CD4-positive, CD25-positive, alpha-beta regulatory T cell (primary cell): ENCODE data around the gene CNNM4. TPM values are rescaled to one million over a fixed set of nuclear protein-coding genes. Genes with fewer than 3 reads are reported as not detected.

Source experiments
- ATAC-seq, 2 donors: fragments of 150-1000 bp; cut with Tn5 transposase; one replicate each; pipeline ENCODE4 v1.10.0; 2021; ENCODE audit warnings: low read depth in 2 of 2, moderate number of reproducible peaks in 2 of 2, moderate library complexity in 1 of 2
- DNase-seq, 3 donors: peaks; one replicate each; pipeline versions ENCODE4 v3.0.0 to v3.0.0-alpha.2; 2012 to 2022; ENCODE audit warnings: mixed read lengths in 1 of 3
- H3K27ac ChIP-seq: one replicate; pipeline ENCODE4 v1.7.0; 2013; ENCODE audit warnings: mild to moderate bottlenecking, low read length; ENCODE audit not compliant: insufficient read depth, poor library complexity, severe bottlenecking
- H3K27me3 ChIP-seq: one replicate; pipeline ENCODE4 v1.7.0; 2013; ENCODE audit warnings: low read length; ENCODE audit not compliant: control insufficient read depth, insufficient read depth
- H3K36me3 ChIP-seq: one replicate; pipeline ENCODE4 v1.7.0; 2013; ENCODE audit warnings: mild to moderate bottlenecking, low read length, moderate library complexity; ENCODE audit not compliant: control insufficient read depth, insufficient read depth
- H3K4me1 ChIP-seq: 2 replicates; pipeline ENCODE4 v1.7.0; 2013; ENCODE audit warnings: mild to moderate bottlenecking, low read length; ENCODE audit not compliant: insufficient read depth, control insufficient read depth, poor library complexity, severe bottlenecking
- H3K4me3 ChIP-seq: one replicate; pipeline ENCODE4 v1.7.0; 2013; ENCODE audit warnings: low read depth, mild to moderate bottlenecking, low read length, moderate library complexity
- H3K9me3 ChIP-seq, 2 experiments: 1 replicate in 1 of 2; 2 replicates in 1 of 2; pipeline ENCODE4 v1.7.0; 2013; ENCODE audit warnings: low read length in 2 of 2, mild to moderate bottlenecking in 1 of 2, moderate library complexity in 1 of 2; ENCODE audit not compliant: control insufficient read depth in 2 of 2
- H3K27ac Mint-ChIP-seq, 3 donors: one replicate each; pipeline ENCODE4 v1.8.0; 2020 to 2022; ENCODE audit warnings: mild to moderate bottlenecking in 3 of 3, mixed read lengths in 3 of 3, moderate library complexity in 2 of 3
- H3K27me3 Mint-ChIP-seq: one replicate; pipeline ENCODE4 v1.8.0; 2022; ENCODE audit warnings: mild to moderate bottlenecking, mixed read lengths
- H3K36me3 Mint-ChIP-seq: one replicate; pipeline ENCODE4 v1.8.0; 2020; ENCODE audit warnings: mixed read lengths
- H3K4me1 Mint-ChIP-seq, 4 donors: one replicate each; pipeline ENCODE4 v1.8.0; 2020 to 2022; ENCODE audit warnings: mixed read lengths in 4 of 4, mild to moderate bottlenecking in 1 of 4
- H3K4me3 Mint-ChIP-seq, 4 donors: one replicate each; pipeline ENCODE4 v1.8.0; 2020 to 2022; ENCODE audit warnings: mild to moderate bottlenecking in 4 of 4, mixed read lengths in 4 of 4, moderate library complexity in 3 of 4
- H3K9me3 Mint-ChIP-seq, 7 donors: one replicate each; pipeline ENCODE4 v1.8.0; 2020 to 2022; ENCODE audit warnings: mixed read lengths in 7 of 7, mild to moderate bottlenecking in 3 of 7, moderate library complexity in 2 of 7
- polyA plus RNA-seq, 4 donors: library from polyadenylated mRNA; unstranded; fragments of 300-500 nt; fragmentation: Illumina TruSeq; gene quantifications; one replicate each; pipeline ENCODE4 v1.2.3, GENCODE V29; 2021
- total RNA-seq: library from RNA; stranded (reverse); gene quantifications from one replicate; pipeline ENCODE4 v1.2.3, GENCODE V29; 2022

CNNM4 gene
- total RNA-seq, result 11.2 TPM
- polyA plus RNA-seq, result 1 to 10 TPM in 3 of 4 donors, under 1 TPM in 1; 0.98 to 3.2 (median 2.6) TPM

DNA sequence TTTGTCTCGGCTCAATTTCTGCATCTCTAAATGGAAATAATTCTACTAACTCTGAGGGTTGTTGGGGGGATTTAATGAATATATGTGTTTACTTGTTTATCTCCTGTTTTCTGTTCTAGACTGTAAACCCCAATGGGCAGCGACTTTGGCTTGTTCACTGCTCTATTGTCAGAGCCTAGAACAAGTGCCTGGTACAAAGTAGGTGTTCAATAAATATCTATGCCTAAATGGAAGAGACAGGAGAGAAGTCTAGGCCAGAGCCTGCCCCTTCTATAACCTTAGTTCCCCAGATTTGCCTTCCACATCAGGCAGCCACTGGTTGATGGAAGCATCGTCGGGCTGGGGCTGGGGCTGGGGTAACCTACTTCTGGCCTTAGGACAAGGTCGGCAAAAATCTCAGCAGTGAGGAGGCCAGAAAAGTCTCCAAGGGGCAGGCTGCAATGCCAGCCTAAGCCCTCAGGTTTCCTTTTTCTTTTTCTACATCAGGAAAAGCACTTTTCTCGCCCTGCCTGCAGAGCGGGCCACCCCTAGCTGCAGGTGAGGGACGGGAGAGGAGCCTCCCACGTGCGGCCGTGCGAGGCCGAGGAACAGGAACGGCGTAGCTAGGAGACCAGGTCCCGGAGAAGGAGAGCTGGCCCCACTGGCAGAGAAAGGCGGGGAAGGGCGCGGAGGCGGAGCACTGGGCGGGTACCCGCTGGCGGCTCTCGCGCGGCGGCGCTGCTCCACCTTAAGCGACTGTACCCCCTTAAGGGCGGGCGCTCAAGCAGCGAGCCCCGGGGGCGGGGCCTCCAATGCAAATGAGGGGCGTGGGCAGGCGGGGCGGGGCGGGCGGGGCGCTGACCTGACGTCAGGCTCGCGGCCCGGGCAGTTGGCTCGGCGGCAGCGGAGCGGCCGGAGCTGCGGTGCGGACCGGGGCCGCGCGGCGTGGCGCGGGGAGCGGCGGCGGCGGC, at the start of gene CNNM4:
Gene CNNM4 (plus strand): TSS at position 867 of the 950 bp plus-strand sequence. CDS start 98 bp downstream, outside the sequence.
- H3K4me1 ChIP-seq, result peaks cover 47% of the 10 kb centered on the region
- no peaks in the 10 kb centered on the region for H3K27me3 ChIP-seq
- peak within 1 kb of the TSS; percentile 87 for H3K4me3 ChIP-seq
- peaks cover 0 to 53% (median 38%) of the 10 kb centered on the region in 4 donors for H3K4me1 Mint-ChIP-seq
- DNase-seq (peak; percentile 85 to 93 (median 90)), ATAC-seq (peak; percentile 94 to 95)
- H3K9me3 Mint-ChIP-seq, result no peaks in the 10 kb centered on the region
- peaks cover 3% of the 10 kb centered on the region for H3K36me3 Mint-ChIP-seq
- no peaks in the 10 kb centered on the region for H3K36me3 ChIP-seq
- H3K4me3 Mint-ChIP-seq, result peak within 1 kb of the TSS; percentile 88 to 95 (median 92)
- H3K9me3 ChIP-seq, result no peaks in the 10 kb centered on the region
- H3K27ac ChIP-seq, result peak within 1 kb of the TSS; percentile 75
- peaks cover 4% of the 10 kb centered on the region for H3K27me3 Mint-ChIP-seq
- H3K27ac Mint-ChIP-seq, result peak within 1 kb of the TSS; percentile 91 to 97 (median 92)

DNA sequence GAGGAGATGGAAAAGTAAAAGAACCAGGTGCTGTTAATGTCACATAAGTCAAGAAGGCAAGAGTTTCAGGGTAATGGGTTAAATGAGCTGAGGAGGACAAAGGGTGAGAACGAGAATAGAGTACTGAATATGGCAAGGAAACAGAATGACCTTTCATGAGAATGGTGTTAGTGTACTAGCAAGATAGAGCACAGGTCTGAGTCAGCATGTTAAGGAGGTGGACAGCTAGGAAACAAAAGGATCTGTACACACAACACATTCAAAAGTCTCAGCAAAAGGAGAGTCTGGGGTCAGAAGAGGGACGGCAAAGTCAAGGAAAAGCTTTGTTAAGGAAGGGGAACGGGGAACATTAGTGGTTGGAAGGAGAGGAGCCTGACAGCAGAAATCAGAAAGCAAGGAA, 49.7 kb upstream of the CNNM4 start:
- no peaks in the 10 kb centered on the region for H3K27me3 ChIP-seq
- Mint-ChIP-seq H3K36me3 (peaks cover 54% of the 10 kb centered on the region), H3K27ac (peak overlapping the region in 1 of 3 donors; percentile 3), H3K27me3 (no peaks in the 10 kb centered on the region), H3K4me3 (no peak overlapping the region), H3K9me3 (no peaks in the 10 kb centered on the region), H3K4me1 (peaks cover 0 to 8% (median under 1%) of the 10 kb centered on the region in 4 donors)
- no peaks in the 10 kb centered on the region for H3K4me1 ChIP-seq
- no peak for ATAC-seq
- DNase-seq, result no peak
- no peak overlapping the region for H3K27ac ChIP-seq
- peaks cover 54% of the 10 kb centered on the region for H3K36me3 ChIP-seq
- no peak overlapping the region for H3K4me3 ChIP-seq
- no peaks in the 10 kb centered on the region for H3K9me3 ChIP-seq

DNA sequence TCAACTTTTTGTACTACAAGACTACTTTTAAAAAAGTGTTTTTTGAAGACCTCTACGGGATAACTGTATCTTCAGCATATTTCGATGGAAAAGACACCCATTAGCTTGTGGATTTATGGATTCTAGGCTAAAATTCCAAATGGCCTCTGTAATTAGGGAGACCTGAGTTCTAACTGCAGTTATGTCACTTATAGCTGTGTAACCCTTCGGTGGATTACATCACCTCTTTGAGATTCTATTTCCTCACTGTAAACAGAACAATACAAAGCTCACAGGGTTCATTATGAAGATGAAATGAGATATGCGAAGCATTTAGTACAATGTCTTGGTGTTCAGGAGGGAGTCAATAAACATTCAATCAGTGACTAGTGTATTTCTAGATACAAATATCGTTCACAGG, 45.0 kb upstream of the CNNM4 start:
- Histone ChIP-seq H3K27ac (no peak overlapping the region), H3K27me3 (no peaks in the 10 kb centered on the region), H3K4me3 (no peak overlapping the region), H3K4me1 (no peaks in the 10 kb centered on the region), H3K9me3 (no peaks in the 10 kb centered on the region), H3K36me3 (peaks cover 22% of the 10 kb centered on the region)
- no peak overlapping the region for H3K27ac Mint-ChIP-seq
- DNase-seq, result no peak
- ATAC-seq, result no peak
- peaks cover 0 to 8% (median 2%) of the 10 kb centered on the region in 4 donors for H3K4me1 Mint-ChIP-seq
- no peak overlapping the region for H3K4me3 Mint-ChIP-seq
- H3K36me3 Mint-ChIP-seq, result peaks cover 39% of the 10 kb centered on the region
- H3K27me3 Mint-ChIP-seq, result no peaks in the 10 kb centered on the region
- no peaks in the 10 kb centered on the region for H3K9me3 Mint-ChIP-seq

DNA sequence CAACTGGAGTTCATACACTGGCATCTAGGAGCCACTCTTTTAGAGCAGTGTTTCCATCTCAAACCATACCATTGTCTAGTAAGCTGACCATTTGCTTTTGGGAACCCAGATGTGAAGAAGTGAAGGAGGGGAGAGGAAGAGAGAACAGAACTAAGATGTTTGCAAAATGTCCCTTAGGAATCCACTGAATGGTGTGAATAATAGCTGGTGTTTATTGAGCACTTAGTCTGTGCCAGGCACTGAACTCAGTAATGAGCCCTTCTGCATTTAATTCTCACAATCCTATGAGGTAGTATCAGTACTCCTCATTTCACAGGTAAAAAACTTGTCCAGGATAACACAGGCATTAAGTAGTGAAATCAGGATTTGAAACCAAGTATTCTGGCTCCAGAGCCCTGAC, 44.3 kb upstream of the CNNM4 start:
- no peak overlapping the region for H3K27ac ChIP-seq
- H3K4me3 ChIP-seq, result no peak overlapping the region
- Mint-ChIP-seq H3K4me3 (no peak overlapping the region), H3K27ac (no peak overlapping the region), H3K27me3 (no peaks in the 10 kb centered on the region), H3K9me3 (no peaks in the 10 kb centered on the region), H3K4me1 (peaks cover 0 to 8% (median 2%) of the 10 kb centered on the region in 4 donors), H3K36me3 (peaks cover 36% of the 10 kb centered on the region)
- DNase-seq (no peak), ATAC-seq (no peak)
- no peaks in the 10 kb centered on the region for H3K27me3 ChIP-seq
- no peaks in the 10 kb centered on the region for H3K4me1 ChIP-seq
- H3K9me3 ChIP-seq, result no peaks in the 10 kb centered on the region
- H3K36me3 ChIP-seq, result peaks cover 15% of the 10 kb centered on the region

DNA sequence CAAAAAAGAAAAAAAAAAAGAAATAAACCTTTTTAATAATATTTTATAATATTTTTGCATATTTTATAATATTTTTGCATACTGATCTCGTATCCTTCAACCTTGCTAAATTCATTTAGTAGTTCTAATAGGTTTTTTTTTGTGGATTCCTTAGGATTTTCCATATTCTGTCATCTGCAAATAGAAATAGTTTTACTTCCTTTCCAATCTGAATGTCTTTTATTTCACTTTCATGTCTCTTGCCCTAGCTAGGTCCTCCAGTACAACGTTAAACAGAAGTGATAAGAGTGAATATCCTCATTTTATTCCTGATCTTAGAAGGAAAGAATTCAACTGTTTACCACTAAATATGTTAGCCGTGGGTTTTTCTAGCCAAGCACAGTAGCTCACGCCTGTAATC, 34.6 kb upstream of the CNNM4 start:
- peaks cover 25% of the 10 kb centered on the region for H3K36me3 ChIP-seq
- H3K9me3 Mint-ChIP-seq, result no peaks in the 10 kb centered on the region
- no peak overlapping the region for H3K27ac Mint-ChIP-seq
- no peak overlapping the region for H3K27ac ChIP-seq
- no peaks in the 10 kb centered on the region for H3K4me1 ChIP-seq
- no peaks in the 10 kb centered on the region for H3K27me3 ChIP-seq
- ATAC-seq (no peak), DNase-seq (no peak)
- H3K27me3 Mint-ChIP-seq, result no peaks in the 10 kb centered on the region
- peaks cover 24% of the 10 kb centered on the region for H3K36me3 Mint-ChIP-seq
- H3K4me3 ChIP-seq, result no peak overlapping the region
- H3K4me1 Mint-ChIP-seq, result peaks cover 0 to 4% (median 0%) of the 10 kb centered on the region in 4 donors
- no peaks in the 10 kb centered on the region for H3K9me3 ChIP-seq
- H3K4me3 Mint-ChIP-seq, result no peak overlapping the region

DNA sequence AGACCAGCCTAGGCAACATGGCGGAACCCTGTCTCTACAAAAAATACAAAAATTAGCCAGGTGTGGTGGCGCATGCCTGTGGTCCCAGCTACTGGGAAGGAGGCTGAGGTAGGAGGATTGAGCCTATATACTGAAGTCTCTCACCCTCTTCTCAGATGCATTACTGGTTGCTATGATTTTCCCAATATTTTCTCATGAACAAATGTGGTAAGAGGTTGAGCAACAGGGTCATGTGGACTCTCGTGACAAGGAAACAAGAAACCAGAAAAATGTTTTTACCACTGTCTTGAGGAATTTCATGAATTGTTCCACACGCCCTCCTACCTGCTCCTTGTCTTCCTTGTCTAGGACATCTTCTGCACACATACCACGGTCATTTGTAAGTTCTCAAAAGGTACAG, 33.3 kb upstream of the CNNM4 start:
- peaks cover 0 to 4% (median 0%) of the 10 kb centered on the region in 4 donors for H3K4me1 Mint-ChIP-seq
- H3K27me3 Mint-ChIP-seq, result no peaks in the 10 kb centered on the region
- Histone ChIP-seq H3K4me1 (no peaks in the 10 kb centered on the region), H3K36me3 (peaks cover 25% of the 10 kb centered on the region), H3K4me3 (no peak overlapping the region), H3K27ac (no peak overlapping the region), H3K27me3 (no peaks in the 10 kb centered on the region), H3K9me3 (no peaks in the 10 kb centered on the region)
- no peak for ATAC-seq
- H3K4me3 Mint-ChIP-seq, result no peak overlapping the region
- no peaks in the 10 kb centered on the region for H3K9me3 Mint-ChIP-seq
- peaks cover 24% of the 10 kb centered on the region for H3K36me3 Mint-ChIP-seq
- DNase-seq, result no peak
- no peak overlapping the region for H3K27ac Mint-ChIP-seq

DNA sequence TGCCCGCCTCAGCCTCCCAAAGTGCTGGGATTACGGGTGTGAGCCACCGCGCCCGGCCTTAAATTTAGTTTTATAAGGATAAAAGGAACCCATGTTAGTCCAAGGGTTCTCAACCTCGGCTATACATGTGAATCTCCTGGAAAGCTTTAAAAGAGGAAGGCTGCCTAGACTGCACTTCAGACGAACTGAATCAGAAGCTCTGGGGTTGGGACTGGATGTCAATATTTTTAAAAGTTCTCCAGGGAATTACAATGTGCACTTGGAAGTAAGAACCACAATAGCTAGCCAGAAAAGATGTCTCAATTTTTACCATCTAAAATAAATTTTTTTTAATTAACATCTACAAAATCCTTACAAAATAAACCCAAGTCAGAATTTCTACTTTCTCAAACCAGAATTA, 31.0 kb upstream of the CNNM4 start:
- no peaks in the 10 kb centered on the region for H3K9me3 Mint-ChIP-seq
- no peaks in the 10 kb centered on the region for H3K27me3 Mint-ChIP-seq
- DNase-seq, result no peak
- H3K4me3 ChIP-seq, result no peak overlapping the region
- peaks cover 43% of the 10 kb centered on the region for H3K36me3 ChIP-seq
- H3K36me3 Mint-ChIP-seq, result peaks cover 43% of the 10 kb centered on the region
- no peaks in the 10 kb centered on the region for H3K4me1 ChIP-seq
- H3K4me1 Mint-ChIP-seq, result peaks cover 0 to 7% (median 5%) of the 10 kb centered on the region in 4 donors
- no peak for ATAC-seq
- no peak overlapping the region for H3K27ac Mint-ChIP-seq
- no peak overlapping the region for H3K4me3 Mint-ChIP-seq
- no peaks in the 10 kb centered on the region for H3K9me3 ChIP-seq
- no peak overlapping the region for H3K27ac ChIP-seq
- no peaks in the 10 kb centered on the region for H3K27me3 ChIP-seq
